Measurements from ENCODE around the gene CDCA3. TPM values are rescaled to one million over a fixed set of nuclear protein-coding genes. Genes with fewer than 3 reads are reported as not detected.
A peak's percentile ranks its signal among the peaks of the same experiment; 100 is the strongest.

The CDCA3 gene
- total and polyA plus RNA-seq, 2 of the 13 experiments (the other 11 are each of a cell fraction or from before 2014, with no cell fraction given): 32.7 to 56.5 TPM

DNA sequence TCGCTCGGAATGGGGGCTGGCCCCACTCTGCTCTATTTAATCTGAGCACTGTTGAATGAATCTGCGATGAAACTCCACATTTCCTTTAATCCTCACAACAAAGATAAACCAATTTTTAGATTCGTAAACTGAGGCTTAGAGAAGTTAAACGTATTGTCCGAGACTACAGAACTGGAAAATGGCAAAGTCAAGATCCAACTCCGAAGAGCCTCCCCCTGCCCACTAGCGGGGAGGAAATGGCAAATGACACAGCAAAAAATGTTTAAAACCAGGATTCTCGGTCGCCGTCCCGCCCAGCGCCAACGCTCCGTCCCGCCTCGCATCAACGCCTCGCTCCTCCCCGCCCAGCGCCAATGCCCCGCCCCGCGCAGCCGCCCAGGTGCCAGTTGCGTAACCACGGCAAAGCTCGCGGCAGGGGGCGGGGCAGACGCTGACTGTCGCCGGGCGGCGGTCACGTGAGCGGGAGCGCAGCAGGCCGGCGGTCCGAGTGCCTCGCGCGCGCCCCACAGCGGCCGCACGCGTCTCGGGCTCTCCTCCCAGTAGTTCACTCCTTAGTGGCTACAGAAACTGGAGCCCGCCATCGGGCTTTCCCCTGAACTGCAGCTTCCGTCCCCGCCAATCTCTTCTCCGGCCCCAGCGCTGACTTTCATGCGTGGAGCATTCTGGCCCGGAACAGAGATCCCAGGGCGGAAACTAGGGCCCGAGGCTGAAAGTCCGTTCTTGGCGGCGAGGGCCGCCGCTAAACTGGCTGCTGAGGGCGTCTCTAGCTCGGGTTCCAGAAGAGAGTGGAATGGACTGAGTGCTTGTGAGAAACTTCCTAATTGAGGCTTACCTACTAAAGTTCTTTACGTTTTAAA lies 39.9 kb upstream of the CDCA3 start (continued):
- TF ChIP-seq ZNF530 (CRISPR knock-in tag; IDR thresholded peaks at IDR 0.05; ENCODE audit: low read depth): no peak
- TF ChIP-seq RAD21 (CRISPR knock-in tag; IDR thresholded peaks at IDR 0.05): peak; percentile 99
- no peak for TF ChIP-seq U2AF1 (optimal IDR thresholded peaks at IDR 0.05; ENCODE audit: low read depth, low read length)
- no peak for TF ChIP-seq TEAD2 (CRISPR knock-in tag; IDR thresholded peaks at IDR 0.05)
- TF ChIP-seq, protein P1, sequence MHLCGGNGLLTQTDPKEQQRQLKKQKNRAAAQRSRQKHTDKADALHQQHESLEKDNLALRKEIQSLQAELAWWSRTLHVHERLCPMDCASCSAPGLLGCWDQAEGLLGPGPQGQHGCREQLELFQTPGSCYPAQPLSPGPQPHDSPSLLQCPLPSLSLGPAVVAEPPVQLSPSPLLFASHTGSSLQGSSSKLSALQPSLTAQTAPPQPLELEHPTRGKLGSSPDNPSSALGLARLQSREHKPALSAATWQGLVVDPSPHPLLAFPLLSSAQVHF (CRISPR knock-in tag; IDR thresholded peaks at IDR 0.05): peak; percentile 76; the same call in 1 of the 2 replicates
- TF ChIP-seq, protein P2, sequence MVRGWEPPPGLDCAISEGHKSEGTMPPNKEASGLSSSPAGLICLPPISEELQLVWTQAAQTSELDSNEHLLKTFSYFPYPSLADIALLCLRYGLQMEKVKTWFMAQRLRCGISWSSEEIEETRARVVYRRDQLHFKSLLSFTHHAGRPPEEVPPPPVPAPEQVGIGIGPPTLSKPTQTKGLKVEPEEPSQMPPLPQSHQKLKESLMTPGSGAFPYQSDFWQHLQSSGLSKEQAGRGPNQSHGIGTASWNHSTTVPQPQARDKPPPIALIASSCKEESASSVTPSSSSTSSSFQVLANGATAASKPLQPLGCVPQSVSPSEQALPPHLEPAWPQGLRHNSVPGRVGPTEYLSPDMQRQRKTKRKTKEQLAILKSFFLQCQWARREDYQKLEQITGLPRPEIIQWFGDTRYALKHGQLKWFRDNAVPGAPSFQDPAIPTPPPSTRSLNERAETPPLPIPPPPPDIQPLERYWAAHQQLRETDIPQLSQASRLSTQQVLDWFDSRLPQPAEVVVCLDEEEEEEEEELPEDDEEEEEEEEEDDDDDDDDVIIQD (CRISPR knock-in tag; IDR thresholded peaks at IDR 0.05; ENCODE audit: low read depth): 0 out of 2 replicates have a peak, but pooled peaks have one; percentile 13
- TF ChIP-seq GPN1 (CRISPR knock-in tag; IDR thresholded peaks at IDR 0.05; ENCODE audit: borderline replicate concordance): no peak
- TF ChIP-seq, protein P3, sequence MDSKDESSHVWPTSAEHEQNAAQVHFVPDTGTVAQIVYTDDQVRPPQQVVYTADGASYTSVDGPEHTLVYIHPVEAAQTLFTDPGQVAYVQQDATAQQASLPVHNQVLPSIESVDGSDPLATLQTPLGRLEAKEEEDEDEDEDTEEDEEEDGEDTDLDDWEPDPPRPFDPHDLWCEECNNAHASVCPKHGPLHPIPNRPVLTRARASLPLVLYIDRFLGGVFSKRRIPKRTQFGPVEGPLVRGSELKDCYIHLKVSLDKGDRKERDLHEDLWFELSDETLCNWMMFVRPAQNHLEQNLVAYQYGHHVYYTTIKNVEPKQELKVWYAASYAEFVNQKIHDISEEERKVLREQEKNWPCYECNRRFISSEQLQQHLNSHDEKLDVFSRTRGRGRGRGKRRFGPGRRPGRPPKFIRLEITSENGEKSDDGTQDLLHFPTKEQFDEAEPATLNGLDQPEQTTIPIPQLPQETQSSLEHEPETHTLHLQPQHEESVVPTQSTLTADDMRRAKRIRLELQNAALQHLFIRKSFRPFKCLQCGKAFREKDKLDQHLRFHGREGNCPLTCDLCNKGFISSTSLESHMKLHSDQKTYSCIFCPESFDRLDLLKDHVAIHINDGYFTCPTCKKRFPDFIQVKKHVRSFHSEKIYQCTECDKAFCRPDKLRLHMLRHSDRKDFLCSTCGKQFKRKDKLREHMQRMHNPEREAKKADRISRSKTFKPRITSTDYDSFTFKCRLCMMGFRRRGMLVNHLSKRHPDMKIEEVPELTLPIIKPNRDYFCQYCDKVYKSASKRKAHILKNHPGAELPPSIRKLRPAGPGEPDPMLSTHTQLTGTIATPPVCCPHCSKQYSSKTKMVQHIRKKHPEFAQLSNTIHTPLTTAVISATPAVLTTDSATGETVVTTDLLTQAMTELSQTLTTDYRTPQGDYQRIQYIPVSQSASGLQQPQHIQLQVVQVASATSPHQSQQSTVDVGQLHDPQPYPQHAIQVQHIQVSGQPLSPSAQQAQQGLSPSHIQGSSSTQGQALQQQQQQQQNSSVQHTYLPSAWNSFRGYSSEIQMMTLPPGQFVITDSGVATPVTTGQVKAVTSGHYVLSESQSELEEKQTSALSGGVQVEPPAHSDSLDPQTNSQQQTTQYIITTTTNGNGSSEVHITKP (CRISPR knock-in tag; IDR thresholded peaks at IDR 0.05; ENCODE audit: low read depth): 0 out of 2 replicates have a peak, but pooled peaks have one; percentile 8
- TF ChIP-seq NCOA5 (CRISPR knock-in tag; IDR thresholded peaks at IDR 0.05): no peak
- 0 out of 2 replicates have a peak, but pooled peaks have one; percentile 60 for TF ChIP-seq ZNF354B (CRISPR knock-in tag; IDR thresholded peaks at IDR 0.05)
- TF ChIP-seq, protein P4, sequence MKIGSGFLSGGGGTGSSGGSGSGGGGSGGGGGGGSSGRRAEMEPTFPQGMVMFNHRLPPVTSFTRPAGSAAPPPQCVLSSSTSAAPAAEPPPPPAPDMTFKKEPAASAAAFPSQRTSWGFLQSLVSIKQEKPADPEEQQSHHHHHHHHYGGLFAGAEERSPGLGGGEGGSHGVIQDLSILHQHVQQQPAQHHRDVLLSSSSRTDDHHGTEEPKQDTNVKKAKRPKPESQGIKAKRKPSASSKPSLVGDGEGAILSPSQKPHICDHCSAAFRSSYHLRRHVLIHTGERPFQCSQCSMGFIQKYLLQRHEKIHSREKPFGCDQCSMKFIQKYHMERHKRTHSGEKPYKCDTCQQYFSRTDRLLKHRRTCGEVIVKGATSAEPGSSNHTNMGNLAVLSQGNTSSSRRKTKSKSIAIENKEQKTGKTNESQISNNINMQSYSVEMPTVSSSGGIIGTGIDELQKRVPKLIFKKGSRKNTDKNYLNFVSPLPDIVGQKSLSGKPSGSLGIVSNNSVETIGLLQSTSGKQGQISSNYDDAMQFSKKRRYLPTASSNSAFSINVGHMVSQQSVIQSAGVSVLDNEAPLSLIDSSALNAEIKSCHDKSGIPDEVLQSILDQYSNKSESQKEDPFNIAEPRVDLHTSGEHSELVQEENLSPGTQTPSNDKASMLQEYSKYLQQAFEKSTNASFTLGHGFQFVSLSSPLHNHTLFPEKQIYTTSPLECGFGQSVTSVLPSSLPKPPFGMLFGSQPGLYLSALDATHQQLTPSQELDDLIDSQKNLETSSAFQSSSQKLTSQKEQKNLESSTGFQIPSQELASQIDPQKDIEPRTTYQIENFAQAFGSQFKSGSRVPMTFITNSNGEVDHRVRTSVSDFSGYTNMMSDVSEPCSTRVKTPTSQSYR (CRISPR knock-in tag; IDR thresholded peaks at IDR 0.05; ENCODE audit: borderline replicate concordance): peak; percentile 84
- TF ChIP-seq, protein P5, sequence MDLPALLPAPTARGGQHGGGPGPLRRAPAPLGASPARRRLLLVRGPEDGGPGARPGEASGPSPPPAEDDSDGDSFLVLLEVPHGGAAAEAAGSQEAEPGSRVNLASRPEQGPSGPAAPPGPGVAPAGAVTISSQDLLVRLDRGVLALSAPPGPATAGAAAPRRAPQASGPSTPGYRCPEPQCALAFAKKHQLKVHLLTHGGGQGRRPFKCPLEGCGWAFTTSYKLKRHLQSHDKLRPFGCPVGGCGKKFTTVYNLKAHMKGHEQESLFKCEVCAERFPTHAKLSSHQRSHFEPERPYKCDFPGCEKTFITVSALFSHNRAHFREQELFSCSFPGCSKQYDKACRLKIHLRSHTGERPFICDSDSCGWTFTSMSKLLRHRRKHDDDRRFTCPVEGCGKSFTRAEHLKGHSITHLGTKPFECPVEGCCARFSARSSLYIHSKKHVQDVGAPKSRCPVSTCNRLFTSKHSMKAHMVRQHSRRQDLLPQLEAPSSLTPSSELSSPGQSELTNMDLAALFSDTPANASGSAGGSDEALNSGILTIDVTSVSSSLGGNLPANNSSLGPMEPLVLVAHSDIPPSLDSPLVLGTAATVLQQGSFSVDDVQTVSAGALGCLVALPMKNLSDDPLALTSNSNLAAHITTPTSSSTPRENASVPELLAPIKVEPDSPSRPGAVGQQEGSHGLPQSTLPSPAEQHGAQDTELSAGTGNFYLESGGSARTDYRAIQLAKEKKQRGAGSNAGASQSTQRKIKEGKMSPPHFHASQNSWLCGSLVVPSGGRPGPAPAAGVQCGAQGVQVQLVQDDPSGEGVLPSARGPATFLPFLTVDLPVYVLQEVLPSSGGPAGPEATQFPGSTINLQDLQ (CRISPR knock-in tag; IDR thresholded peaks at IDR 0.05): no peak
- no peak for TF ChIP-seq NR2F1 (CRISPR knock-in tag; IDR thresholded peaks at IDR 0.05)
- TF ChIP-seq ZFP1 (CRISPR knock-in tag; IDR thresholded peaks at IDR 0.05): no peak
- TF ChIP-seq HCFC1 (IDR thresholded peaks at IDR 0.05; ENCODE audit: low read depth, low read length): peak; percentile 27; the same call in 1 of the 2 replicates
- TF ChIP-seq ZNF253 (CRISPR knock-in tag; IDR thresholded peaks at IDR 0.05; ENCODE audit: borderline replicate concordance): 0 out of 2 replicates have a peak, but pooled peaks have one; percentile 43
- peak; percentile 80; the same call in 1 of the 2 replicates for TF ChIP-seq ZNF841 (CRISPR knock-in tag; IDR thresholded peaks at IDR 0.05; ENCODE audit: borderline replicate concordance)

Data from HepG2 (cell line).